HepG2 (cell line): Measurements from ENCODE around the gene C9orf50. TPM values are rescaled to one million over a fixed set of nuclear protein-coding genes. Genes with fewer than 3 reads are reported as not detected.

Experiments
- ADNP ChIP-seq: sonication (generic); formaldehyde crosslinking; IDR thresholded peaks from 2 replicates; pipeline ENCODE4 v1.4.0; 2020; ENCODE audit warnings: missing genetic modification reagents
- AHR ChIP-seq: IDR thresholded peaks from 2 replicates; pipeline ENCODE4 v1.6.1; 2018; ENCODE audit warnings: missing genetic modification reagents, missing compliant biosample characterization
- CBFB ChIP-seq: sonication (generic); formaldehyde crosslinking; IDR thresholded peaks from 2 replicates; pipeline ENCODE4 v1.4.0; 2020; ENCODE audit warnings: missing genetic modification reagents
- CEBPB ChIP-seq: IDR thresholded peaks from 2 replicates; pipeline ENCODE4 v1.6.1; 2011; ENCODE audit warnings: low read depth, low read length, improper control_type of control experiment, borderline replicate concordance
- CERS6 ChIP-seq: sonication (generic); formaldehyde crosslinking; IDR thresholded peaks from 2 replicates; pipeline ENCODE4 v1.5.0; 2020; ENCODE audit warnings: missing genetic modification reagents
- CREB1 ChIP-seq, 2 experiments: fragments of 450-650 bp in 1 of 2; IDR thresholded peaks; 2 replicates each; pipeline ENCODE4 v1.6.1; 2016 to 2017; ENCODE audit warnings: control low read depth in 1 of 2, mild to moderate bottlenecking in 1 of 2, missing compliant biosample characterization in 1 of 2, missing genetic modification characterization in 1 of 2
- GLMP ChIP-seq: sonication (generic); formaldehyde crosslinking; IDR thresholded peaks from 2 replicates; pipeline ENCODE4 v1.9.0; 2021; ENCODE audit warnings: missing genetic modification reagents, mild to moderate bottlenecking, borderline replicate concordance
- KLF15 ChIP-seq: sonication (generic); formaldehyde crosslinking; IDR thresholded peaks from 2 replicates; pipeline ENCODE4 v1.8.1; 2023; ENCODE audit warnings: borderline replicate concordance, mild to moderate bottlenecking, inconsistent platforms, missing genetic modification reagents, mixed read lengths
- MTA3 ChIP-seq: sonication (generic); formaldehyde crosslinking; IDR thresholded peaks from 2 replicates; pipeline ENCODE4 v1.4.0; 2020; ENCODE audit warnings: missing genetic modification reagents
- NFE2 ChIP-seq: sonication (generic); formaldehyde crosslinking; IDR thresholded peaks from 2 replicates; pipeline ENCODE4 v1.4.0; 2020; ENCODE audit warnings: missing genetic modification reagents
- NR1H2 ChIP-seq: sonication (generic); formaldehyde crosslinking; IDR thresholded peaks from 2 replicates; pipeline ENCODE4 v1.8.1; 2022; ENCODE audit warnings: low read depth, missing genetic modification reagents, borderline replicate concordance
- POGK ChIP-seq: sonication (generic); formaldehyde crosslinking; conservative IDR thresholded peaks from 2 replicates; pipeline ENCODE4 v1.8.0; 2022; ENCODE audit warnings: mild to moderate bottlenecking, moderate library complexity, missing genetic modification reagents
- POLR2AphosphoS5 ChIP-seq: IDR thresholded peaks from 2 replicates; pipeline ENCODE4 v1.6.1; 2012; ENCODE audit warnings: low read depth, low read length
- RBFOX2 ChIP-seq: fragments of 200-400 bp; formaldehyde crosslinking; IDR thresholded peaks from 2 replicates; pipeline ENCODE4 v1.6.1; 2017; ENCODE audit warnings: low read depth, mild to moderate bottlenecking, low read length
- SNAPC5 ChIP-seq: sonication (generic); formaldehyde crosslinking; IDR thresholded peaks from 2 replicates; pipeline ENCODE4 v1.8.1; 2023; ENCODE audit warnings: mild to moderate bottlenecking, missing genetic modification reagents, borderline replicate concordance
- ZBTB1 ChIP-seq: sonication (generic); formaldehyde crosslinking; IDR thresholded peaks from 2 replicates; pipeline ENCODE4 v1.4.0; 2020; ENCODE audit warnings: missing genetic modification reagents, borderline replicate concordance
- ZBTB21 ChIP-seq: sonication (generic); formaldehyde crosslinking; IDR thresholded peaks from 2 replicates; pipeline ENCODE4 v1.4.0; 2020; ENCODE audit warnings: missing genetic modification reagents
- ZMYM4 ChIP-seq: sonication (generic); formaldehyde crosslinking; IDR thresholded peaks from 2 replicates; pipeline ENCODE4 v1.8.1; 2023; ENCODE audit warnings: mild to moderate bottlenecking, missing genetic modification reagents
- ZNF207 ChIP-seq: fragments of 450-650 bp; IDR thresholded peaks from 2 replicates; pipeline ENCODE4 v1.6.1; 2016; ENCODE audit warnings: antibody characterized with exemption, borderline replicate concordance
- ZNF33B ChIP-seq: sonication (generic); formaldehyde crosslinking; IDR thresholded peaks from 2 replicates; pipeline ENCODE4 v1.5.1; 2020; ENCODE audit warnings: mild to moderate bottlenecking, missing genetic modification reagents
- ZNF414 ChIP-seq: sonication (generic); formaldehyde crosslinking; IDR thresholded peaks from 2 replicates; pipeline ENCODE4 v1.5.0; 2020; ENCODE audit warnings: missing genetic modification reagents
- ZNF460 ChIP-seq: sonication (generic); formaldehyde crosslinking; IDR thresholded peaks from 2 replicates; pipeline ENCODE4 v1.5.1; 2020; ENCODE audit warnings: missing genetic modification reagents, mild to moderate bottlenecking, borderline replicate concordance
- ZNF597 ChIP-seq: sonication (generic); formaldehyde crosslinking; IDR thresholded peaks from 2 replicates; pipeline ENCODE4 v1.5.0; 2020; ENCODE audit warnings: missing genetic modification reagents
- ZNF766 ChIP-seq: sonication (generic); formaldehyde crosslinking; IDR thresholded peaks from 2 replicates; pipeline ENCODE4 v1.5.0; 2020; ENCODE audit warnings: missing genetic modification reagents, borderline replicate concordance
- polyA plus RNA-seq, 8 experiments: library from polyadenylated mRNA; depleted of rRNA in 3 of 8; stranded (reverse) in 7 of 8; unstranded in 1 of 8; fragments of >200 nt; fragmentation: Illumina TruSeq in 4 of 8; extraction: Trizol in 4 of 8; gene quantifications; 2 replicates each; pipeline versions ENCODE4 v1.2.1 to v1.2.3, GENCODE V29; 2011 to 2016; ENCODE audit warnings: low read depth in 4 of 8, missing spikeins in 1 of 8, mixed read lengths in 1 of 8; ENCODE audit not compliant: insufficient read depth in 1 of 8
- total RNA-seq, 5 experiments: library from RNA; depleted of rRNA; stranded (reverse); fragments of >200 nt; fragmentation: Illumina TruSeq; extraction: Trizol; gene quantifications; 2 replicates each; pipeline ENCODE4 v1.2.3, GENCODE V29; 2016; ENCODE audit warnings: low read depth in 1 of 5

The C9orf50 gene
- total and polyA plus RNA-seq, 2 of the 13 experiments (the other 11 are each of a cell fraction or from before 2014, with no cell fraction given) = not detected

GRCh38 chr9:129606161-129607026, 14.5 kb downstream of the C9orf50 start (continued):
- TF ChIP-seq MTA3 (CRISPR knock-in tag) (no peak), ZMYM4 (CRISPR knock-in tag) (0 out of 2 replicates have a peak, but pooled peaks have one; percentile 18), CREB1 (IDR thresholded peaks at IDR 0.05) (no peak), CREB1 (CRISPR knock-in tag; IDR thresholded peaks at IDR 0.05) (no peak), GLMP (CRISPR knock-in tag) (no peak), ZNF597 (no peak), CEBPB (no peak), CERS6 (CRISPR knock-in tag) (0 out of 2 replicates have a peak, but pooled peaks have one; percentile 15), ZNF460 (CRISPR knock-in tag) (no peak), POGK (CRISPR knock-in tag) (peak; percentile 58; the same call in 1 of the 2 replicates), ZNF207 (no peak), ADNP (peak; percentile 82), ZNF414 (CRISPR knock-in tag) (no peak), POLR2AphosphoS5 (peak; percentile 57), AHR (CRISPR knock-in tag) (no peak), ZNF766 (CRISPR knock-in tag) (no peak), CBFB (CRISPR knock-in tag) (no peak; the same call in 1 of the 2 replicates), NFE2 (CRISPR knock-in tag) (no peak), RBFOX2 (no peak), ZNF33B (CRISPR knock-in tag) (no peak; the same call in 1 of the 2 replicates), SNAPC5 (no peak), ZBTB21 (CRISPR knock-in tag) (no peak; the same call in 1 of the 2 replicates), ZBTB1 (CRISPR knock-in tag) (no peak), NR1H2 (CRISPR knock-in tag) (no peak), KLF15 (no peak)
